Stimulated activated CD8-positive, alpha-beta memory T cell treated with anti-CD3 and anti-CD28 coated beads, Interleukin-4, amount 100 ng/mL, for 48 hours (primary cell): Measurements from ENCODE around the gene MMP28.

Experiments used
- DNase-seq: peaks from one replicate; pipeline ENCODE4 v3.0.0-alpha.2; 2020

Gene MMP28

GRCh38 chr17:35795007-35795870 is at the start of gene MMP28:
Gene MMP28 (minus strand): TSS chr17:35795641. CDS start chr17:35795377, 264 bp downstream.
- DNase-seq = peak; percentile 59

- DNase-seq = no peak
Observed at GRCh38 chr17:35844547-35844946, 49.1 kb upstream of the MMP28 start.

GRCh38 chr17:35843698-35844097 is 48.3 kb upstream of the MMP28 start:
- no peak for DNase-seq

- no peak for DNase-seq
Observed at GRCh38 chr17:35842239-35842638, 46.8 kb upstream of the MMP28 start.

- DNase-seq = no peak
Observed at GRCh38 chr17:35841505-35841904, 46.1 kb upstream of the MMP28 start.

GRCh38 chr17:35841101-35841500 is 45.7 kb upstream of the MMP28 start:
- no peak for DNase-seq

GRCh38 chr17:35825206-35825605 is 29.8 kb upstream of the MMP28 start:
- DNase-seq = no peak

GRCh38 chr17:35821308-35821707 is 25.9 kb upstream of the MMP28 start:
- DNase-seq = no peak

- DNase-seq = no peak
Observed at GRCh38 chr17:35819455-35819854, 24.0 kb upstream of the MMP28 start.

- no peak for DNase-seq
Observed at GRCh38 chr17:35817196-35817595, 21.8 kb upstream of the MMP28 start.

GRCh38 chr17:35816723-35817122 is 21.3 kb upstream of the MMP28 start:
- no peak for DNase-seq

- no peak for DNase-seq
Observed at GRCh38 chr17:35812456-35812855, 17.0 kb upstream of the MMP28 start.

GRCh38 chr17:35811759-35812158 is 16.3 kb upstream of the MMP28 start:
- DNase-seq = no peak

GRCh38 chr17:35809855-35810461 is 14.5 kb upstream of the MMP28 start:
- no peak for DNase-seq

GRCh38 chr17:35808962-35809854 is 13.8 kb upstream of the MMP28 start, which contains the start of gene TAF15:
Gene TAF15 (plus strand): TSS chr17:35809484. CDS start chr17:35809570, 86 bp downstream.
- DNase-seq = peak; percentile 95

GRCh38 chr17:35808240-35808961 is 13.0 kb upstream of the MMP28 start:
- no peak for DNase-seq

GRCh38 chr17:35807371-35808144 is 12.1 kb upstream of the MMP28 start:
- no peak for DNase-seq

- DNase-seq = peak; percentile 42
Observed at GRCh38 chr17:35804658-35805192, 9.3 kb upstream of the MMP28 start.

- DNase-seq = no peak
Observed at GRCh38 chr17:35801583-35802224, 6.3 kb upstream of the MMP28 start.

GRCh38 chr17:35799942-35800341 is 4.5 kb upstream of the MMP28 start:
- no peak for DNase-seq

- DNase-seq = no peak
Observed at GRCh38 chr17:35797918-35798317, 2.5 kb upstream of the MMP28 start.
